ENCODE data around the gene ZDHHC11. TPM values are rescaled to one million over a fixed set of nuclear protein-coding genes. Genes with fewer than 3 reads are reported as not detected.

Gene ZDHHC11
- total RNA-seq, 1 donor from 2014 or later = 47.6 TPM

DNA sequence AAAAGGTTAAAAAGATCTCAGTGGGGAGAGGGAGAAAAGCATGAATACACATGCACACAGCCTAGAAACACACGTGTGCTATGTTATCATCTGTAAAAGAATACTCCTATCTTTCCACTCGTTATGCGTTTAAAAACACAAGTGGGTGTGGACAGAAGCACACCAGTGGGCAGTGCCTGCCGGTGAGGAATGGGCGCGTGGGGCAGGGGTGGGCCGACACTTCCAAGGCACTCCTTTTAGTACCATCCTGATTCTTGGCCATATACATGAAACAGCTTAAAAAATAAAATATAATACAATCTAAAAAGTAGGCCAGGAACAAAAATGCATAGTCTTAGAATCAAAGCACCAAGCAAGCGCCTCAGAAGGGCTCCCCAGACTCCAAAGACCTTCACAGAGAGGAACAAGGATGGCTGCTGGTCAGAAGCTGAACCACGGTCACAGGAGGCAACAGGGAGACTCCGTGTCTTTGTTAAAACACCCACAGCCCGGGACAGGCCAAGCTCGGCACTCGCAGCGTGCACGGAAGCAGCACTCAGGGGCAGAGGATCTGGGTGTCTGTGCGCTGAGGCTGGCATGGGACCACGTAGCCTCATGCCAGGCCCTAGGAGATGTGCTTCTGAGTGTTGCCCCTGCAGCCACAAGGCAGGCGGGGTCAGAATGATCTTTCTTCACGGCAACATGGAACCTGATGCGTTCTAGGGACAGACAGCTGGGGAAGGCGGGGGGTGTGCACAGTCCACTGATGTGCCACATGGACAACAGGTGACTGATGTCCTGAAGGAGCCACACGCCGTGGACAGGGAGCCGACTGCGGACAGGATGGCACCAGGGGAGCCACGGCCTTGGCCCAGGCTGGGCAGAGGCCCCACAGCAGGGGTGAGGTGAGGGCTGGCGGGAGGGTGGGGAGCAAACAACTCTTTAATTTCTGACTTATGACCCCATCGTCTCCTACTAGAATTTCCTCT, 25.9 kb upstream of the ZDHHC11 start:
- Mint-ChIP-seq H3K27ac (no peak overlapping the region), H3K27me3 (no peaks in the 10 kb centered on the region), H3K9me3 (ENCODE audit: low read depth) (no peaks in the 10 kb centered on the region), H3K36me3 (ENCODE audit: insufficient read depth) (peaks cover 22% of the 10 kb centered on the region), H3K4me1 (ENCODE audit: low read depth) (peaks cover 8% of the 10 kb centered on the region), H3K4me3 (ENCODE audit: low read depth) (no peak overlapping the region)
- no peak for DNase-seq (ENCODE audit: low spot score, unreplicated experiment)
- TF ChIP-seq CTCF (IDR thresholded peaks at IDR 0.05; ENCODE audit: unreplicated experiment) = no peak

DNA sequence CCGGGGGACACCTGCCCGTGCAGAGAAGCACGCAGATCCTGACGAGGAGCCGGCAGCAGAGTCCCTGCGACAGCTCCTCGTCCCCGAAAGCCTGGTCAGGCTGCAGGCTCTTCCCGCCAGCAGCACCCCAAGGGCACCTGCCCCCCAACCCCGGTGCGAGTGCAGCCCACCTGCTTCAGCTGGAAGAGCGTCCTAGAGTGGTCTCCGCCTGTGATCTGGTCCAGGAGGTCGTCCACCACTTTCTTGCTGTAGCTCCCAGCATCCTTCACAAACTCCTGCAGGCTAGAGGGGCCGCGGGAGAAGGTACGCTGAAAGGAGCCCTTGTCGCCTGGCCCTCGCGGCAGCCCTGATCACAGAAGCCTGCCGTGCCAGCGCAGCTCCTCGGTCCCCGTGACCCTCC, 25.1 kb upstream of the ZDHHC11 start:
- H3K4me1 Mint-ChIP-seq (ENCODE audit: low read depth) = peaks cover 8% of the 10 kb centered on the region
- TF ChIP-seq CTCF (IDR thresholded peaks at IDR 0.05; ENCODE audit: unreplicated experiment) = no peak
- no peaks in the 10 kb centered on the region for H3K27me3 Mint-ChIP-seq
- H3K36me3 Mint-ChIP-seq (ENCODE audit: insufficient read depth) = peaks cover 26% of the 10 kb centered on the region
- H3K27ac Mint-ChIP-seq = no peak overlapping the region
- H3K4me3 Mint-ChIP-seq (ENCODE audit: low read depth) = no peak overlapping the region
- DNase-seq (ENCODE audit: low spot score, unreplicated experiment) = no peak
- no peaks in the 10 kb centered on the region for H3K9me3 Mint-ChIP-seq (ENCODE audit: low read depth)

- no peak overlapping the region for H3K4me3 Mint-ChIP-seq (ENCODE audit: low read depth)
- H3K4me1 Mint-ChIP-seq (ENCODE audit: low read depth) = peaks cover 8% of the 10 kb centered on the region
- no peak for DNase-seq (ENCODE audit: low spot score, unreplicated experiment)
- H3K27ac Mint-ChIP-seq = peak overlapping the region; percentile 76
- H3K36me3 Mint-ChIP-seq (ENCODE audit: insufficient read depth) = peaks cover 34% of the 10 kb centered on the region
- TF ChIP-seq CTCF (IDR thresholded peaks at IDR 0.05; ENCODE audit: unreplicated experiment) = no peak
- no peaks in the 10 kb centered on the region for H3K9me3 Mint-ChIP-seq (ENCODE audit: low read depth)
- H3K27me3 Mint-ChIP-seq = no peaks in the 10 kb centered on the region
Observed at GRCh38 chr5:873328-873727, 22.5 kb upstream of the ZDHHC11 start.

GRCh38 chr5:872301-872700, 21.5 kb upstream of the ZDHHC11 start:
- TF ChIP-seq CTCF (IDR thresholded peaks at IDR 0.05; ENCODE audit: unreplicated experiment) = no peak
- peak overlapping the region; percentile 21 for H3K27ac Mint-ChIP-seq
- peaks cover 37% of the 10 kb centered on the region for H3K36me3 Mint-ChIP-seq (ENCODE audit: insufficient read depth)
- H3K27me3 Mint-ChIP-seq = no peaks in the 10 kb centered on the region
- no peak overlapping the region for H3K4me3 Mint-ChIP-seq (ENCODE audit: low read depth)
- no peaks in the 10 kb centered on the region for H3K9me3 Mint-ChIP-seq (ENCODE audit: low read depth)
- no peak for DNase-seq (ENCODE audit: low spot score, unreplicated experiment)
- peaks cover 8% of the 10 kb centered on the region for H3K4me1 Mint-ChIP-seq (ENCODE audit: low read depth)

- Mint-ChIP-seq H3K27me3 (no peaks in the 10 kb centered on the region), H3K36me3 (ENCODE audit: insufficient read depth) (peaks cover 35% of the 10 kb centered on the region), H3K27ac (no peak overlapping the region), H3K4me3 (ENCODE audit: low read depth) (no peak overlapping the region), H3K4me1 (ENCODE audit: low read depth) (peaks cover 8% of the 10 kb centered on the region), H3K9me3 (ENCODE audit: low read depth) (no peaks in the 10 kb centered on the region)
- no peak for DNase-seq (ENCODE audit: low spot score, unreplicated experiment)
- no peak for TF ChIP-seq CTCF (IDR thresholded peaks at IDR 0.05; ENCODE audit: unreplicated experiment)
Observed at GRCh38 chr5:871596-872298, 21.0 kb upstream of the ZDHHC11 start.
